Measurements from ENCODE around the gene KBTBD12. TPM values are rescaled to one million over a fixed set of nuclear protein-coding genes. Genes with fewer than 3 reads are reported as not detected.
"Not testable (repeated sequence)": the region's sequence is repeated elsewhere in the genome, so short reads cannot be mapped to it uniquely, and the experiment has no call there.

KBTBD12 gene
- total and polyA plus RNA-seq, 2 experiments from 2014 or later, result 0.07 TPM; not detected in 1

- H3K36me3 ChIP-seq (replicated peaks; ENCODE audit: insufficient read depth, low read depth), result no peaks in the 10 kb centered on the region
- H3K79me2 ChIP-seq, result no peaks in the 10 kb centered on the region
- no peaks in the 10 kb centered on the region for H4K20me1 ChIP-seq (ENCODE audit: insufficient read depth, poor library complexity, severe bottlenecking)
- H3K27ac ChIP-seq, result no peak overlapping the region
- no peaks in the 10 kb centered on the region for H3K27me3 ChIP-seq
- no peak overlapping the region for H3K4me2 ChIP-seq
- no peak for DNase-seq (ENCODE audit: low spot score)
- no peaks in the 10 kb centered on the region for H3K4me1 ChIP-seq (ENCODE audit: insufficient read depth)
- H2AFZ ChIP-seq, result no peak overlapping the region
- H3K9me3 ChIP-seq (ENCODE audit: low read depth), result no peaks in the 10 kb centered on the region
- no peak overlapping the region for H3K4me3 ChIP-seq
- TF ChIP-seq EZH2phosphoT487 (IDR thresholded peaks at IDR 0.05; ENCODE audit: low read depth, severe bottlenecking, unreplicated experiment) (no peak), EZH2 (IDR thresholded peaks at IDR 0.05; ENCODE audit: borderline replicate concordance) (no peak), CTCF (IDR thresholded peaks at IDR 0.05; ENCODE audit: poor library complexity) (no peak)
- H3K9me2 ChIP-seq (replicated peaks; ENCODE audit: insufficient read depth), result no peaks in the 10 kb centered on the region
Observed at GRCh38 chr3:127867986-127868385, 47.0 kb upstream of the KBTBD12 start.

GRCh38 chr3:127870156-127870555, 44.9 kb upstream of the KBTBD12 start:
- Histone ChIP-seq H3K79me2 (no peaks in the 10 kb centered on the region), H3K4me2 (no peak overlapping the region), H3K9me3 (ENCODE audit: low read depth) (no peaks in the 10 kb centered on the region), H3K9me2 (replicated peaks; ENCODE audit: insufficient read depth) (no peaks in the 10 kb centered on the region), H4K20me1 (ENCODE audit: insufficient read depth, poor library complexity, severe bottlenecking) (no peaks in the 10 kb centered on the region), H2AFZ (no peak overlapping the region), H3K27ac (no peak overlapping the region), H3K36me3 (replicated peaks; ENCODE audit: insufficient read depth, low read depth) (no peaks in the 10 kb centered on the region), H3K4me3 (no peak overlapping the region), H3K27me3 (no peaks in the 10 kb centered on the region), H3K4me1 (ENCODE audit: insufficient read depth) (no peaks in the 10 kb centered on the region)
- DNase-seq (ENCODE audit: low spot score), result no peak
- 95% methylated on average over 4 of the region's 4 CpGs for WGBS (ENCODE audit: low lambda C conversion rate, missing lambda C conversion rate)
- TF ChIP-seq CTCF (IDR thresholded peaks at IDR 0.05; ENCODE audit: poor library complexity) (no peak), EZH2 (IDR thresholded peaks at IDR 0.05; ENCODE audit: borderline replicate concordance) (no peak)

- H3K4me1 ChIP-seq (ENCODE audit: insufficient read depth); H3K9me2 ChIP-seq (replicated peaks; ENCODE audit: insufficient read depth); H3K9me3 ChIP-seq (ENCODE audit: low read depth); H3K27me3 ChIP-seq; DNase-seq (ENCODE audit: low spot score); H3K79me2 ChIP-seq; H3K27ac ChIP-seq; H2AFZ ChIP-seq; H3K36me3 ChIP-seq (replicated peaks; ENCODE audit: insufficient read depth, low read depth); H3K4me3 ChIP-seq; H4K20me1 ChIP-seq (ENCODE audit: insufficient read depth, poor library complexity, severe bottlenecking); H3K4me2 ChIP-seq: not testable (repeated sequence)
- WGBS (ENCODE audit: low lambda C conversion rate, missing lambda C conversion rate), result 95% methylated on average over 5 of the region's 5 CpGs
Observed at GRCh38 chr3:127874097-127874496, 40.9 kb upstream of the KBTBD12 start.

GRCh38 chr3:127881586-127881985, 33.4 kb upstream of the KBTBD12 start:
- Histone ChIP-seq H3K27me3 (no peaks in the 10 kb centered on the region), H3K36me3 (replicated peaks; ENCODE audit: insufficient read depth, low read depth) (no peaks in the 10 kb centered on the region), H3K4me3 (no peak overlapping the region), H4K20me1 (ENCODE audit: insufficient read depth, poor library complexity, severe bottlenecking) (no peaks in the 10 kb centered on the region), H3K79me2 (no peaks in the 10 kb centered on the region), H3K4me2 (no peak overlapping the region), H3K27ac (no peak overlapping the region), H3K9me3 (ENCODE audit: low read depth) (no peaks in the 10 kb centered on the region), H3K4me1 (ENCODE audit: insufficient read depth) (no peaks in the 10 kb centered on the region), H2AFZ (no peak overlapping the region), H3K9me2 (replicated peaks; ENCODE audit: insufficient read depth) (no peaks in the 10 kb centered on the region)
- TF ChIP-seq CTCF (IDR thresholded peaks at IDR 0.05; ENCODE audit: poor library complexity), result no peak
- TF ChIP-seq EZH2 (IDR thresholded peaks at IDR 0.05; ENCODE audit: borderline replicate concordance), result no peak
- WGBS (ENCODE audit: low lambda C conversion rate, missing lambda C conversion rate), result 92% methylated on average over 3 of the region's 3 CpGs
- no peak for DNase-seq (ENCODE audit: low spot score)
